NOMO-1 (cell line): ENCODE results near the gene CDHR1.

ENCODE experiments used
- DNase-seq, 2 experiments: peaks; one replicate each; lab custom pipeline; 2025; ENCODE audit not compliant: unreplicated experiment in 2 of 2; lab: John Stamatoyannopoulos, UW

The CDHR1 gene

GRCh38 chr10:84256510-84257342 lies 62.4 kb downstream of the CDHR1 start:
- DNase-seq = no peak

GRCh38 chr10:84257343-84258020 lies 63.1 kb downstream of the CDHR1 start:
- no peak for DNase-seq

GRCh38 chr10:84258034-84258695 lies 63.8 kb downstream of the CDHR1 start:
- DNase-seq = no peak

- DNase-seq = no peak
Observed at GRCh38 chr10:84261236-84261915, 67.0 kb downstream of the CDHR1 start.

- no peak for DNase-seq
Observed at GRCh38 chr10:84262190-84262956, 68.0 kb downstream of the CDHR1 start.

GRCh38 chr10:84263716-84264115 lies 69.4 kb downstream of the CDHR1 start:
- no peak for DNase-seq

GRCh38 chr10:84264611-84265141 lies 70.3 kb downstream of the CDHR1 start:
- peak; percentile 14 to 33 for DNase-seq

- no peak for DNase-seq
Observed at GRCh38 chr10:84265418-84265817, 71.1 kb downstream of the CDHR1 start.

- DNase-seq = no peak
Observed at GRCh38 chr10:84267503-84268126, 73.3 kb downstream of the CDHR1 start.

GRCh38 chr10:84269162-84269561 lies 74.8 kb downstream of the CDHR1 start:
- DNase-seq = no peak
